HepG2 (cell line): ENCODE data around the gene ROMO1. TPM values are rescaled to one million over a fixed set of nuclear protein-coding genes. Genes with fewer than 3 reads are reported as not detected.

Experiments used
- ATAC-seq: fragments of 200-7000 bp; cut with Tn5 transposase; 3 replicates; pipeline ENCODE4 v1.9.1; 2020; ENCODE audit warnings: mild to moderate bottlenecking, moderate library complexity
- BruUV-seq: library from RNA; stranded (reverse); fragments of 400-500 nt; replicated peaks from 2 replicates; lab custom pipeline; 2021; lab: Mats Ljungman, UMichigan
- CTCF ChIA-PET: fragments of 300-600 bp; formaldehyde crosslinking; extraction: SDS; loops from one replicate; lab custom pipeline; 2021; ENCODE audit warnings: low total read pairs, inconsistent platforms, low intra/inter-chr PET ratio; lab: Yijun Ruan, JAX
- POLR2A ChIA-PET: fragments of 350-600 bp; sonication (Branson Sonifier 250); formaldehyde crosslinking; loops from one replicate; lab custom pipeline; 2020; ENCODE audit warnings: antibody characterized with exemption, inconsistent platforms; lab: Yijun Ruan, JAX
- DNase-seq: peaks from one replicate; pipeline ENCODE4 v3.0.0-alpha.2; 2015; ENCODE audit warnings: low spot score
- FAIRE-seq: peaks from 3 replicates; lab custom pipeline; 2011; peaks lifted over from hg19 to GRCh38; lab: Jason Lieb, UNC
- H2AFZ ChIP-seq: one replicate; pipeline ENCODE4 v1.6.1; 2011; ENCODE audit warnings: low read length, inconsistent platforms
- H3K27ac ChIP-seq: fragments of 300-600 bp; 3 replicates; pipeline ENCODE4 v1.8.0; 2011; ENCODE audit warnings: mixed run types, mild to moderate bottlenecking, mixed read lengths, low read length, inconsistent platforms; ENCODE audit not compliant: insufficient read depth; ENCODE audit errors: extremely low read length
- H3K27me3 ChIP-seq, 2 experiments: fragments of 200-600 bp in 1 of 2; 2 replicates in 1 of 2; 3 replicates in 1 of 2; pipeline versions ENCODE4 v1.6.0 to v1.8.0; 2011; ENCODE audit warnings: low read length in 2 of 2, mild to moderate bottlenecking in 2 of 2, moderate library complexity in 2 of 2, inconsistent platforms in 1 of 2; ENCODE audit not compliant: insufficient read depth in 2 of 2, control insufficient read depth in 1 of 2
- H3K36me3 ChIP-seq, 2 experiments: fragments of 200-600 bp in 1 of 2; replicated peaks in 1 of 2; 2 replicates in 1 of 2; 3 replicates in 1 of 2; pipeline versions ENCODE4 v1.5.1 to v1.8.0; 2011; ENCODE audit warnings: low read length in 2 of 2, inconsistent platforms in 1 of 2; ENCODE audit not compliant: insufficient read depth in 2 of 2, control insufficient read depth in 1 of 2
- H3K4me1 ChIP-seq: 2 replicates; pipeline ENCODE4 v1.5.1; 2012; ENCODE audit warnings: low read length, inconsistent platforms; ENCODE audit not compliant: insufficient read depth
- H3K4me2 ChIP-seq: 2 replicates; pipeline ENCODE4 v1.6.0; 2011; ENCODE audit warnings: low read depth, low read length, inconsistent platforms
- H3K4me3 ChIP-seq, 3 experiments: fragments of 200-600 bp in 1 of 3; sonication (generic), shearing (Covaris generic) in 1 of 3; replicated peaks in 1 of 3; 2 replicates each; pipeline ENCODE4 v1.5.1; 2011 to 2016; ENCODE audit warnings: low read length in 3 of 3, inconsistent platforms in 2 of 3, low read depth in 2 of 3, mild to moderate bottlenecking in 2 of 3, control low read depth in 1 of 3, mixed read lengths in 1 of 3; ENCODE audit not compliant: insufficient read depth in 1 of 3
- H3K79me2 ChIP-seq: one replicate; pipeline ENCODE4 v1.6.1; 2011; ENCODE audit warnings: low read length, inconsistent platforms; ENCODE audit not compliant: insufficient read depth
- H3K9ac ChIP-seq: 2 replicates; pipeline ENCODE4 v1.6.0; 2011; ENCODE audit warnings: mild to moderate bottlenecking, low read depth, low read length, inconsistent platforms; ENCODE audit not compliant: insufficient read depth
- H3K9me3 ChIP-seq: 2 replicates; pipeline ENCODE4 v1.5.1; 2012; ENCODE audit warnings: mild to moderate bottlenecking, low read length
- H4K20me1 ChIP-seq: 2 replicates; pipeline ENCODE4 v1.6.0; 2011; ENCODE audit warnings: inconsistent platforms, mild to moderate bottlenecking, low read length, moderate library complexity; ENCODE audit not compliant: insufficient read depth
- HNRNPUL1 ChIP-seq: fragments of 200-400 bp; formaldehyde crosslinking; IDR thresholded peaks from 2 replicates; pipeline ENCODE4 v1.6.1; 2017; ENCODE audit warnings: low read depth, mild to moderate bottlenecking, low read length, moderate library complexity
- NAIF1 ChIP-seq: sonication (generic); formaldehyde crosslinking; IDR thresholded peaks from 2 replicates; pipeline ENCODE4 v1.5.0; 2020; ENCODE audit warnings: mild to moderate bottlenecking, missing genetic modification reagents, borderline replicate concordance
- NCOA5 ChIP-seq: sonication (generic); formaldehyde crosslinking; IDR thresholded peaks from 2 replicates; pipeline ENCODE4 v1.4.0; 2020; ENCODE audit warnings: missing genetic modification reagents
- POLR2A ChIP-seq, 2 experiments: IDR thresholded peaks; 2 replicates each; pipeline ENCODE4 v1.6.1; 2011; ENCODE audit warnings: low read depth in 2 of 2, low read length in 2 of 2, mild to moderate bottlenecking in 1 of 2, moderate library complexity in 1 of 2; ENCODE audit not compliant: insufficient read depth in 1 of 2
- RFX5 ChIP-seq: IDR thresholded peaks from 2 replicates; pipeline ENCODE4 v1.6.1; 2011; ENCODE audit warnings: low read depth, low read length, improper control_type of control experiment
- SCMH1 ChIP-seq: sonication (generic); formaldehyde crosslinking; IDR thresholded peaks from 2 replicates; pipeline ENCODE4 v1.9.0; 2021; ENCODE audit warnings: missing genetic modification reagents, mild to moderate bottlenecking, borderline replicate concordance
- SIX1 ChIP-seq: sonication (generic); formaldehyde crosslinking; IDR thresholded peaks from 2 replicates; pipeline ENCODE4 v1.4.0; 2020; ENCODE audit warnings: missing genetic modification reagents, borderline replicate concordance
- TCF12 ChIP-seq, 2 experiments: fragments of 450-650 bp in 1 of 2; sonication (generic) in 1 of 2; formaldehyde crosslinking in 1 of 2; IDR thresholded peaks; 2 replicates each; pipeline versions ENCODE4 v1.6.1 to v1.8.0; 2017 to 2022; ENCODE audit warnings: antibody characterized with exemption in 1 of 2, mild to moderate bottlenecking in 1 of 2, missing genetic modification reagents in 1 of 2, moderate library complexity in 1 of 2
- ZNF205 ChIP-seq: IDR thresholded peaks from 2 replicates; pipeline ENCODE4 v1.6.1; 2018; ENCODE audit warnings: missing biosample characterization, missing genetic modification reagents
- ZNF512 ChIP-seq: sonication (generic); formaldehyde crosslinking; IDR thresholded peaks from 2 replicates; pipeline ENCODE4 v1.4.0; 2020; ENCODE audit warnings: mild to moderate bottlenecking, missing genetic modification reagents
- ZNF619 ChIP-seq: sonication (generic); formaldehyde crosslinking; IDR thresholded peaks from 2 replicates; pipeline ENCODE4 v1.4.0; 2020; ENCODE audit warnings: mild to moderate bottlenecking, missing genetic modification reagents
- ZNF777 ChIP-seq: sonication (generic); formaldehyde crosslinking; IDR thresholded peaks from 2 replicates; pipeline ENCODE4 v1.4.0; 2020; ENCODE audit warnings: missing genetic modification reagents
- ZNF784 ChIP-seq: sonication (generic); formaldehyde crosslinking; IDR thresholded peaks from 2 replicates; pipeline ENCODE4 v1.5.1; 2020; ENCODE audit warnings: missing genetic modification reagents, mild to moderate bottlenecking, borderline replicate concordance
- ZNF790 ChIP-seq: sonication (generic); formaldehyde crosslinking; IDR thresholded peaks from 2 replicates; pipeline ENCODE4 v1.8.0; 2022; ENCODE audit warnings: missing genetic modification reagents, mild to moderate bottlenecking, borderline replicate concordance
- WGBS: methylation state at CpG from one replicate; pipeline ENCODE4 v1.1.6; 2017; ENCODE audit warnings: low lambda C conversion rate; 5-methylcytosine and 5-hydroxymethylcytosine counted together
- in situ Hi-C: cut with HindIII; loops from 2 replicates; pipeline ENCODE4 v1.10.0; 2017; ENCODE audit warnings: low pct_unique_long_range_greater_than_20kb; ENCODE audit not compliant: extremely low pct_ligation_motif_present
- intact Hi-C: fragments of 100-400 bp; cut with micrococcal nuclease; formaldehyde crosslinking; loops from one replicate; pipeline ENCODE4 v1.10.0; 2022; ENCODE audit not compliant: unreplicated experiment
- polyA plus RNA-seq, 8 experiments: library from polyadenylated mRNA; depleted of rRNA in 3 of 8; stranded (reverse) in 7 of 8; unstranded in 1 of 8; fragments of >200 nt; fragmentation: Illumina TruSeq in 4 of 8; extraction: Trizol in 4 of 8; gene quantifications; 2 replicates each; pipeline versions ENCODE4 v1.2.1 to v1.2.3, GENCODE V29; 2011 to 2016; ENCODE audit warnings: low read depth in 4 of 8, missing spikeins in 1 of 8, mixed read lengths in 1 of 8; ENCODE audit not compliant: insufficient read depth in 1 of 8
- total RNA-seq, 5 experiments: library from RNA; depleted of rRNA; stranded (reverse); fragments of >200 nt; fragmentation: Illumina TruSeq; extraction: Trizol; gene quantifications; 2 replicates each; pipeline ENCODE4 v1.2.3, GENCODE V29; 2016; ENCODE audit warnings: low read depth in 1 of 5
- TF ChIP-seq, protein P1 (sequence below): sonication (generic); formaldehyde crosslinking; IDR thresholded peaks from 2 replicates; pipeline ENCODE4 v1.4.0; 2020; ENCODE audit warnings: missing genetic modification reagents

Gene ROMO1
- total and polyA plus RNA-seq, 2 of the 13 experiments (the other 11 are each of a cell fraction or from before 2014, with no cell fraction given), result 636 to 755 TPM

DNA sequence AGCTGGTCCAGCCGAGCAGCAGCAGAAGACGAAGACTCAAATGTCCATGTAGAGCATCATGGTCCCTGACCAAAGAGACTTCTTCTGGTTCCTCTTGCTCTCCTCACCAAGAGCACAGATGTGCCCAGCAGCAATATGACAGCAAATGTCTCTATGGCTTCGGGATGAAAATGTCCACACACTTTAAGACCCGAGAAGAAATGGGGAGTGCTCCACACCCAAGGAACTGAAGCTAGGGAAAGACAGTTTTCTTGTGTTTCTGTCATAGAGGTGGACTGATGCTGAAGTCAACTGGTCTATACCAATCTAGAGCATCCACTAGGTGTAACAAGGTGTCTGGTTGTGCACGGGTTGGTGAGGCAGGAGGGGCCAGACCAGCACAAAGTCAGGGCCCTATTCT, 30.0 kb upstream of the ROMO1 start:
- in situ Hi-C loops, result no loop called here
- WGBS, result 94% methylated on average over 5 of the region's 5 CpGs
- peaks cover 6% of the 10 kb centered on the region for H3K79me2 ChIP-seq
- no peak for ATAC-seq
- no peak for FAIRE-seq
- CTCF ChIA-PET, result no interaction called here
- H3K27me3 ChIP-seq, result no peaks in the 10 kb centered on the region; a peak in 1 of 5 replicates
- no peak for DNase-seq
- H4K20me1 ChIP-seq, result no peaks in the 10 kb centered on the region
- BruUV-seq, result no TSS peak
- TF ChIP-seq ZNF777 (CRISPR knock-in tag) (no peak), TCF12 (IDR thresholded peaks at IDR 0.05) (no peak), TCF12 (CRISPR knock-in tag; IDR thresholded peaks at IDR 0.05) (no peak), ZNF512 (no peak), ZNF205 (CRISPR knock-in tag) (no peak), ZNF619 (CRISPR knock-in tag) (no peak), NCOA5 (no peak), HNRNPUL1 (no peak), POLR2A (IDR thresholded peaks at IDR 0.05; ENCODE audit: insufficient read depth in 1 of 2, low read depth in 2 of 2, low read length in 2 of 2) (no peak), ZNF784 (no peak), SIX1 (CRISPR knock-in tag) (no peak), RFX5 (no peak), NAIF1 (CRISPR knock-in tag) (no peak), ZNF790 (CRISPR knock-in tag) (no peak), SCMH1 (CRISPR knock-in tag) (no peak)
- TF ChIP-seq, protein P1, sequence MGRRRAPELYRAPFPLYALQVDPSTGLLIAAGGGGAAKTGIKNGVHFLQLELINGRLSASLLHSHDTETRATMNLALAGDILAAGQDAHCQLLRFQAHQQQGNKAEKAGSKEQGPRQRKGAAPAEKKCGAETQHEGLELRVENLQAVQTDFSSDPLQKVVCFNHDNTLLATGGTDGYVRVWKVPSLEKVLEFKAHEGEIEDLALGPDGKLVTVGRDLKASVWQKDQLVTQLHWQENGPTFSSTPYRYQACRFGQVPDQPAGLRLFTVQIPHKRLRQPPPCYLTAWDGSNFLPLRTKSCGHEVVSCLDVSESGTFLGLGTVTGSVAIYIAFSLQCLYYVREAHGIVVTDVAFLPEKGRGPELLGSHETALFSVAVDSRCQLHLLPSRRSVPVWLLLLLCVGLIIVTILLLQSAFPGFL (CRISPR knock-in tag), result no peak
- TF ChIP-seq, all 625 proteins: peak for 0
- Histone ChIP-seq H3K36me3 (peaks cover 17 to 42% of the 10 kb centered on the region in 2 experiments), H3K4me3 (no peak overlapping the region), H3K27ac (no peak overlapping the region), H3K9ac (no peak overlapping the region), H3K9me3 (no peaks in the 10 kb centered on the region), H2AFZ (no peak overlapping the region), H3K4me1 (peaks cover 5% of the 10 kb centered on the region; the same call in 1 of the 2 replicates), H3K4me2 (no peak overlapping the region)
- intact Hi-C loops, result no loop called here
- POLR2A ChIA-PET, result no interaction called here
